Amygdala (tissue), 56 donors: ENCODE results near the gene S100A7.
"Not testable (repeated sequence)": the region's sequence is repeated elsewhere in the genome, so short reads cannot be mapped to it uniquely, and the experiment has no call there.

Experiments used
- DNase-seq, 56 donors: peaks; one replicate each; lab custom pipeline; 2025; lab: John Stamatoyannopoulos, UW

S100A7 gene

DNA sequence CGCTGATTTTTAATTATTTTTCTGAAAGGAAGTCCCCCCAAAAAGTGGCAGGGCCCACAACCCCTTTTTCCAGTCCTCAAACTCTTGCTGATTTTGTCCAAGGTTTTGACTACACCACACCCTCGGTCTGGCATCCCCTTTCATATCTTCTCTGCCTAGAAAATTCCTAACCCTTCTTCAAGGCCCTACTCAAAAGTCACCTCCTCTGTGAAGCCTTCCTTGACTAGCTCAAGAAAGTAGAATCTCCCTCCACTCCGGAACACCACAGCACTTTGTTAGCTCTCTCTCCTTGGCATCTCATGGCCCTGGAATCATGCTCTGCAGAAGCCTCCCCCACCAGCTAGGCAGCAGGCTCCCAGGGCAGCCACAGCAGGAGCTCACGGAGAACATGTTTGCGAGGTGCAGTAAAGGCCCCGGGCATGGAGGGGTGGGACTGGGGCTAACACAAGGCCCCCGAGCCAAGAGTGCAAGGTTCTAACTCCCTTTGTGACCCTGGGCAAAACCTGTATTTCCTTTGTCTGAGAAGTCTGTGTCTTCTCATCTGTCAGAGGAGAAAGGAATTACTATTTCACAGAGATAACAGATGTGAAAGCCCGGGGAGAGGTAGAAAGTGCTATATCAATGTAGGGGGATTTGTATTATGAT, 17.7 kb upstream of the S100A7 start:
- no peak for DNase-seq

DNA sequence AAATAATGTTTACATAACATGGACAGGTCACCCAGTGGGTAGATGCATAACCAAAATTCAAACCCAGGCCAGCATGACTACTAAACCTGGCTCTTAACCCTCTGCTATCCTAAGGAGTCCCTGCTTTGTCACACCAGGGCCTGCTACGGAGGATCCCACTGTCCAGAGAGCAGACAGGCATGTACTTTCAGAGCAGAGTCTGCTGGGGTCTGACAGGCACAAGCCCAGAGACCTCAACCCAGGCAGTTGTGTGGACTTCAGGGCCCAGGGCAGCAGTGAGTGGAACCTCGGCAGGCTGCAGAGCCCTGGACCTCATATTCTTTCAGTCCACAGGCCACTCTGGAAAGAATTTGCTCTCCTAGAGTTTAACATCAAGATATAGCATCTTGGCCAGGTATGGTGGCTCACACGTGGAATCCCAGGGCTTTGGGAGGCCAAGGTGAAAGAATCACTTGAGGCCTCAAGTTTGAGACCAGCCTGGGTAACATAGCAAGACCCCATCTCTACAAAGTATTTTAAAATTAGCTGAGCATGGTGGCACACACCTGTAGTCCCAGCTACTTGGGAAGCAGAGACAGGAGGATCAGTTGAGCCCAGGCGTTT, 16.1 kb upstream of the S100A7 start:
- DNase-seq = no peak

- DNase-seq = no peak
Observed at GRCh38 chr1:153475282-153475681, 14.8 kb upstream of the S100A7 start.

- DNase-seq = no peak
Observed at GRCh38 chr1:153474347-153474746, 13.9 kb upstream of the S100A7 start.

DNA sequence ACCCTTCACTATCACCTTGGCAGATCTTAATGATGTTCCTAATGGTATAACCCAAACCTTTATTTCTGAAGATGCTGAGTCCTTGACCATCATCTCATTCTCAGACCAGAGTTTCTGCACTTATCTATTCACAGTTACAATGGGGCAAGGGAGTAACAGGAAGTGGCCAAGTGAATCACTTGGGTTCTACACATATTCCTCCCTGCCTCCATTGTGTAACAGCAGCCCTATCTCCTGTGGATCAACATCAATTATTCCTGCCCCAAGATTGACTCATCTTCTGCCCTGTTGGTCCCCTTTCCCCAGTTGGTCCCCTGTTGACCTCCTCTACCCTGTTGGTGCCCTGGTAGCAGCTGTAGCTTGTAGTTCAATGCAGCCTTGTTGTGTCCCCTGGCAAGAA, 10.3 kb upstream of the S100A7 start:
- no peak for DNase-seq

DNA sequence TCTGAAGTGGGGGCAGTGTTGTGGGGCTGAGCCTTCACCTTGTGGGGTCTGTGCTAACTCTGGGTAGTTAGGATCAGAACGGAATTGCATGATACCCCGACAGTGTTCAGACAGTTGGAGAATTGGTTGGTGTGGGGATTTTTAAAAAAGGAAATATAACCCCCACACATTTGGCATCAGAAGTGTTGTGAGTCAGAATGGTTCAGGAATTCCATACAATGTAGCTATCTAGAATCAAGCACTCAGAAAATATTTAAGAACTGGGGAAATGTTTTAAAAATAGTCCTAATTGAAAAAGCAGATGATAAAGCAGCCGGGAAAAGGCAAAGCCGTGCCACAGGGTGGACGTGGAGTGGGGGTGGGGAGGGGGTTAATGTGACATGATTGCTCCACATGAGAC, 6.5 kb upstream of the S100A7 start:
- no peak for DNase-seq

DNA sequence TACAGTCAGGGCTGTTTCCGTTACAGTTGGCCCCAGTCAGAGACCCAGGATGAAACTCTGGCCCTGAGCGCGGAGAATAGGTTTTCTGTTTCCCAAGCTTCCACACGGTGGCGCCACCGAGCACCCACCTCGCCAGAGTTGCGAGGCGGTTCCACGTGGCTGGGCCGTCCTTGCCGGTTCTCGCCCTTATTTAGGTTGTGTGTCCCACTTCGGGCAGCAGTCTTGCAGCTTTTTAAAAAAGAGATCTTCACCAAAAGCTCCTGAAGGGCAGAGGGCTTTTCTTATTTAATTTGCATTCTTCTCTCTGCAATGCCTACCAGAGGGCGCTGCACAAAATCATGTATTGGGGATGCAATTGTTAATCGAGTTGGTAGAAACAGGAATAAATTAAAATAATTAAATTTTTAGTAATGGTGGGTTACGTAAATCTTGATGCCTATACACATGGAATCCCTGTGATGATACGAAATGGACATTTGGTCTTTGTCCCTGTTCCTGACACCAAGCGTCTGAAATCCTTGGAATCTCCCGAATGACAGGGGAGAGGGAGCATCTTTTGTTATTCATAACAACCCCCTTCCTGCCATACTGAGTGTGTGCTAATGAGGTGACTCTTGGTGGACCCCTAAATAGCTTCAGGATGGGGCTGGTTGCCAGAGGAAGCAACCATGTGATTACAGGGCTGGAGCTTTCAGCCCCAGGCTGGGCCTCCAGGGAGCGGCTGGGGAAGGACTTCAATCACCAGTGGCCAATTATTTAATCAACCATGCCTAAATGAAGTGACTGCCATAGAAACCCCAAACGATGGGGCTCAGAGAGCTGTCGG, 5.6 kb upstream of the S100A7 start:
- DNase-seq = peak in 7 of 56 donors; percentile 2 to 28 (median 6)

- DNase-seq = not testable (repeated sequence)
Observed at GRCh38 chr1:153462741-153463140, 2.3 kb upstream of the S100A7 start.

GRCh38 chr1:153459655-153460054, 796 bp downstream of the S100A7 start:
- DNase-seq = no peak

GRCh38 chr1:153456396-153456795, 4.1 kb downstream of the S100A7 start:
- no peak for DNase-seq

DNA sequence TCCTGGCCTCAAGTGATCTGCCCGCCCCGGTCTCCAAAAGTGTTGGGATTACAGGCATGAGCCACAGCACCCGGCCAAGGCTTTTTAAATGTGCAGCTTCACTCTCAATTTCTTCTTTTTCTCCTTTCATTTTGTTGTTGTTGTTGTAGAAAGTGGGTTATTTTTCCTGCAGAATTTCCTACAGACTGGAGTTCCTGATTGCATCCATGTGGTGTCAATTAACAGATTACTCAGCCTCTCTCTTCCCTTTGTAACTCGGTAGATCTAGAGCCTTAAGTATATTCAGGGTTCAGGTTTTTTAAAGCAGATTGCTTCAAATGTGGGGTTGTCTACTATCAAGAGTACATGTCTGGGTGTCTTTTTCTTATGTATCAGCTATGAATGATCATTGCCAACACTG, 11.6 kb downstream of the S100A7 start:
- DNase-seq = not testable (repeated sequence)

- DNase-seq = no peak
Observed at GRCh38 chr1:153447498-153448170, 12.8 kb downstream of the S100A7 start.

DNA sequence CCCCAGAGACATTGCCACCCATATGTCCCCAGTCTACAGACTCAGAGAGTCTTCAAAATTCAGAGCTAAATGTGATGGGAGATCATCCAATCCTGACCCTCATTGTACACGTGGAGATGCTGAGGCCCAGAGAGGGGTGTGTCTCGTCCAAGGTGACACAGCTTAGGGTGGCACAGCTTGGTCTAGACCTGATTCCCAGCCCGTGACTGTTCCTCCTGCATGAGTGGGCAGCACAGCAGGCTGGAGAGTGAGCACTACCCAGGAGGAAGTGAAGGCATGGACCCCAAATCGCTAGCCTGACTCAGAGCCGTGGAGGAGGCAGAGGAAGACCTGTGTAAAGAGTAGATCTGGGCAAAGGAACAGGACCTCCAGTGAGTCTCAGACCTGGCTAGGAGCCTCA, 16.4 kb downstream of the S100A7 start:
- no peak for DNase-seq

GRCh38 chr1:153443486-153443885, 17.0 kb downstream of the S100A7 start:
- no peak for DNase-seq

DNA sequence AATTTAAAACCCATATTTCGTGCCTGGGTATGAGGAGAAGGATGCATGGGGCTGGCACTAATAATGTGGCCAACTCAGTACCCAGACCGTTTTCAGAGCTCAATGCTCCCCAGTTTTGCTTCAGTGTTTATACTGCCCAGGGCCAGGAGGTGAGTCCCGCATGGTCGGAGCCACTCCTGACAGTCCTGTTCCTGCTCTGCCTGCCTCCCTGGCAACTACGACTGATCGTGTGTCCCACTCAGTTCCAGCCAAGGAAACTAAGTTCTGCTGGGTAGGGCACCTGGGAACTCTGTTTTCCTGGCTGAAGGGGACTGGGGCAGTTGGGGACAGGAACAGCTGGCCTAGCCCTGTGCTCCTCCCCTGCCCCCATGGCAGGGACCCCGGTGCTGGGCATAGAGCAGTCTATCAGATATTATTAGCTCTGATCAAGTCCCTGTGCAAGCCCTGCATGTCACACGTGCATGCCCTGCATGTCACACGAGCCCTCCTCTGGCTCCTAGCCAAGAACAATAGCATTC, 19.2 kb downstream of the S100A7 start:
- DNase-seq = no peak

- DNase-seq = no peak
Observed at GRCh38 chr1:153439273-153439672, 21.2 kb downstream of the S100A7 start.

- no peak for DNase-seq
Observed at GRCh38 chr1:153438599-153438998, 21.9 kb downstream of the S100A7 start.

GRCh38 chr1:153437236-153437635, 23.2 kb downstream of the S100A7 start:
- no peak for DNase-seq

GRCh38 chr1:153434746-153435455, 25.6 kb downstream of the S100A7 start:
- DNase-seq = no peak
